Stimulated activated naive CD8-positive, alpha-beta T cell treated with anti-CD3 and anti-CD28 coated beads, Interleukin-15, Interleukin-2, amounts not matched to agents 100 ng/mL and 50 ng/mL, for 24 hours (primary cell): Measurements from ENCODE around the gene GPC6.
"Not testable (repeated sequence)": the region's sequence is repeated elsewhere in the genome, so short reads cannot be mapped to it uniquely, and the experiment has no call there.

ENCODE experiments used
- H3K27ac Mint-ChIP-seq: one replicate; pipeline ENCODE4 v1.8.0; 2021; ENCODE audit warnings: mild to moderate bottlenecking, mixed read lengths
- H3K27me3 Mint-ChIP-seq: one replicate; pipeline ENCODE4 v1.8.0; 2021; ENCODE audit warnings: mixed read lengths
- H3K36me3 Mint-ChIP-seq: one replicate; pipeline ENCODE4 v1.8.0; 2021; ENCODE audit warnings: low read depth, mixed read lengths
- H3K4me1 Mint-ChIP-seq: one replicate; pipeline ENCODE4 v1.8.0; 2021; ENCODE audit warnings: low read depth, mixed read lengths
- H3K4me3 Mint-ChIP-seq: one replicate; pipeline ENCODE4 v1.8.0; 2021; ENCODE audit warnings: mild to moderate bottlenecking, mixed read lengths
- H3K9me3 Mint-ChIP-seq: one replicate; pipeline ENCODE4 v1.8.0; 2021; ENCODE audit warnings: mixed read lengths

GPC6 gene

GRCh38 chr13:93307651-93308050 is 81.0 kb downstream of the GPC6 start:
- H3K27me3 Mint-ChIP-seq, result no peaks in the 10 kb centered on the region
- H3K36me3 Mint-ChIP-seq, result no peaks in the 10 kb centered on the region
- no peak overlapping the region for H3K4me3 Mint-ChIP-seq

GRCh38 chr13:93309886-93310523 is 83.4 kb downstream of the GPC6 start:
- Mint-ChIP-seq H3K27me3 (no peaks in the 10 kb centered on the region), H3K4me3 (no peak overlapping the region)

More at GRCh38 chr13:93307651-93308050, 81.0 kb downstream of the GPC6 start:
- Mint-ChIP-seq H3K9me3 (no peaks in the 10 kb centered on the region), H3K27ac (no peak overlapping the region), H3K4me1 (no peaks in the 10 kb centered on the region)

GRCh38 chr13:93316841-93317240 is 90.2 kb downstream of the GPC6 start:
- Mint-ChIP-seq H3K4me1 (no peaks in the 10 kb centered on the region), H3K27me3 (no peaks in the 10 kb centered on the region), H3K9me3 (peaks cover 9% of the 10 kb centered on the region), H3K4me3 (no peak overlapping the region), H3K36me3 (no peaks in the 10 kb centered on the region), H3K27ac (no peak overlapping the region)

More at GRCh38 chr13:93309886-93310523, 83.4 kb downstream of the GPC6 start:
- Mint-ChIP-seq H3K9me3 (peaks cover 9% of the 10 kb centered on the region), H3K27ac (no peak overlapping the region), H3K4me1 (no peaks in the 10 kb centered on the region), H3K36me3 (no peaks in the 10 kb centered on the region)

GRCh38 chr13:93318534-93319254 is 92.1 kb downstream of the GPC6 start:
- Mint-ChIP-seq H3K4me3 (no peak overlapping the region), H3K27me3 (no peaks in the 10 kb centered on the region), H3K27ac (no peak overlapping the region), H3K36me3 (no peaks in the 10 kb centered on the region), H3K4me1 (no peaks in the 10 kb centered on the region), H3K9me3 (peaks cover 9% of the 10 kb centered on the region)

- Mint-ChIP-seq H3K27me3 (no peaks in the 10 kb centered on the region), H3K4me3 (no peak overlapping the region), H3K9me3 (no peaks in the 10 kb centered on the region), H3K4me1 (no peaks in the 10 kb centered on the region), H3K27ac (no peak overlapping the region), H3K36me3 (no peaks in the 10 kb centered on the region)
These were observed 94.3 kb downstream of the GPC6 start for GRCh38 chr13:93320942-93321341.

- not testable (repeated sequence) for H3K9me3 Mint-ChIP-seq, H3K36me3 Mint-ChIP-seq, H3K4me1 Mint-ChIP-seq, H3K27me3 Mint-ChIP-seq, H3K27ac Mint-ChIP-seq, H3K4me3 Mint-ChIP-seq
These were observed 97.3 kb downstream of the GPC6 start for GRCh38 chr13:93323880-93324279.

- no peak overlapping the region for H3K27ac Mint-ChIP-seq
- H3K27me3 Mint-ChIP-seq, result no peaks in the 10 kb centered on the region
- H3K4me1 Mint-ChIP-seq, result no peaks in the 10 kb centered on the region
- no peak overlapping the region for H3K4me3 Mint-ChIP-seq
- H3K36me3 Mint-ChIP-seq, result no peaks in the 10 kb centered on the region
- H3K9me3 Mint-ChIP-seq, result no peaks in the 10 kb centered on the region
These were observed 99.0 kb downstream of the GPC6 start for GRCh38 chr13:93325303-93326233.

GRCh38 chr13:93326234-93326811 is 99.7 kb downstream of the GPC6 start:
- H3K36me3 Mint-ChIP-seq, result no peaks in the 10 kb centered on the region
- no peak overlapping the region for H3K27ac Mint-ChIP-seq
- no peaks in the 10 kb centered on the region for H3K4me1 Mint-ChIP-seq
- H3K9me3 Mint-ChIP-seq, result no peaks in the 10 kb centered on the region
- H3K4me3 Mint-ChIP-seq, result no peak overlapping the region
- no peaks in the 10 kb centered on the region for H3K27me3 Mint-ChIP-seq

GRCh38 chr13:93328943-93329342 is 102.3 kb downstream of the GPC6 start:
- H3K9me3 Mint-ChIP-seq, result peaks cover 4% of the 10 kb centered on the region
- H3K27me3 Mint-ChIP-seq, result no peaks in the 10 kb centered on the region
- H3K4me3 Mint-ChIP-seq, result no peak overlapping the region
- H3K36me3 Mint-ChIP-seq, result no peaks in the 10 kb centered on the region
- H3K27ac Mint-ChIP-seq, result no peak overlapping the region
- no peaks in the 10 kb centered on the region for H3K4me1 Mint-ChIP-seq

GRCh38 chr13:93336728-93337127 is 110.1 kb downstream of the GPC6 start:
- Mint-ChIP-seq H3K27ac (no peak overlapping the region), H3K36me3 (no peaks in the 10 kb centered on the region), H3K4me3 (no peak overlapping the region), H3K4me1 (no peaks in the 10 kb centered on the region), H3K9me3 (peaks cover 5% of the 10 kb centered on the region), H3K27me3 (peaks cover 3% of the 10 kb centered on the region)

- Mint-ChIP-seq H3K9me3 (peaks cover 11% of the 10 kb centered on the region), H3K27me3 (peaks cover 3% of the 10 kb centered on the region), H3K36me3 (no peaks in the 10 kb centered on the region), H3K4me3 (no peak overlapping the region), H3K4me1 (no peaks in the 10 kb centered on the region), H3K27ac (no peak overlapping the region)
These were observed 111.4 kb downstream of the GPC6 start for GRCh38 chr13:93338030-93338429.

GRCh38 chr13:93338906-93339305 is 112.3 kb downstream of the GPC6 start:
- H3K27ac Mint-ChIP-seq, result no peak overlapping the region
- H3K27me3 Mint-ChIP-seq, result peaks cover 3% of the 10 kb centered on the region
- H3K4me3 Mint-ChIP-seq, result no peak overlapping the region
- H3K9me3 Mint-ChIP-seq, result peaks cover 11% of the 10 kb centered on the region
- H3K36me3 Mint-ChIP-seq, result no peaks in the 10 kb centered on the region
- H3K4me1 Mint-ChIP-seq, result no peaks in the 10 kb centered on the region

- H3K9me3 Mint-ChIP-seq, result peaks cover 11% of the 10 kb centered on the region
- H3K4me1 Mint-ChIP-seq, result no peaks in the 10 kb centered on the region
- no peak overlapping the region for H3K4me3 Mint-ChIP-seq
- no peak overlapping the region for H3K27ac Mint-ChIP-seq
- H3K27me3 Mint-ChIP-seq, result peaks cover 3% of the 10 kb centered on the region
- no peaks in the 10 kb centered on the region for H3K36me3 Mint-ChIP-seq
These were observed 112.9 kb downstream of the GPC6 start for GRCh38 chr13:93339550-93339949.

- Mint-ChIP-seq H3K27ac (no peak overlapping the region), H3K4me3 (no peak overlapping the region), H3K4me1 (no peaks in the 10 kb centered on the region), H3K9me3 (peaks cover 8% of the 10 kb centered on the region), H3K27me3 (peaks cover 3% of the 10 kb centered on the region), H3K36me3 (no peaks in the 10 kb centered on the region)
These were observed 114.9 kb downstream of the GPC6 start for GRCh38 chr13:93341517-93341916.

- Mint-ChIP-seq H3K4me3 (no peak overlapping the region), H3K36me3 (no peaks in the 10 kb centered on the region), H3K9me3 (peaks cover 8% of the 10 kb centered on the region), H3K4me1 (no peaks in the 10 kb centered on the region), H3K27me3 (peaks cover 3% of the 10 kb centered on the region), H3K27ac (no peak overlapping the region)
These were observed 116.5 kb downstream of the GPC6 start for GRCh38 chr13:93343097-93343496.
